NCI-H524 treated with DMSO at 0.1 percent for 48 hours (cell line): ENCODE results near the gene COL4A5.
A peak's percentile ranks its signal among the peaks of the same experiment; 100 is the strongest.

ENCODE experiments used
- DNase-seq: peaks from one replicate; lab custom pipeline; 2025; lab: John Stamatoyannopoulos, UW

The COL4A5 gene

DNA sequence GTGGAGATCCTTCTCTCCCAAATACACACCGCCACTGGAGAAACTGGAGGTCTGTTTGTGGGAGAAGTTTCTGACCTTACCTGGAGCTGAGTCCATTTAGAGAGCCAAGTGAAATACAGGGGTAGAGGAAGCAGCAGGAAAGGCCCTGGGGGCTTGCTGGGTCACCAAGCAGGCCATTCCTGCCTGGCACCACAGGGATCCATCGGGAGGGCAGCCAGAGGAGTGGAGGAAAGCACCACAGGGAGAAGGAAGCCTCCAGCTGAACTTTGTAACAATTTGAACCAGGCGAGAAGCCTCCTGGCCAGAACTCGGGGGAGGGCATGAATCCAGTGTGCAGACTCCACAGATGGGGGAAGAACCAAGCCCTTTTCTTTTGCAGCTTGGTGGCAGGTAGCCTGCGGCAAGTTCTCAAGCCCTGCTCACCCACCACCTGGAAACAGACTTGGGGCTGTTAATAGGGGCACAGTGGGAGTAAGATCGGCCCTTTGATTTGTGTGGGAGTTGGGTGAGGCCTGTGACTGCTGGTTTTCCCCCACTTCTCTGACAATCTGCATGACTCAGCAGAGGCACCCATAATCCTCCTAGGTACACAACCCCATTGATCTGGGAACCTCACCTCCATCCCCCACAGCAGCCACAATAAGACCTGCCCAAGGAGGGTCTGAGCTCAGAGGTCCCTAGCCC is 202.1 kb downstream of the COL4A5 start:
- DNase-seq: no peak

DNA sequence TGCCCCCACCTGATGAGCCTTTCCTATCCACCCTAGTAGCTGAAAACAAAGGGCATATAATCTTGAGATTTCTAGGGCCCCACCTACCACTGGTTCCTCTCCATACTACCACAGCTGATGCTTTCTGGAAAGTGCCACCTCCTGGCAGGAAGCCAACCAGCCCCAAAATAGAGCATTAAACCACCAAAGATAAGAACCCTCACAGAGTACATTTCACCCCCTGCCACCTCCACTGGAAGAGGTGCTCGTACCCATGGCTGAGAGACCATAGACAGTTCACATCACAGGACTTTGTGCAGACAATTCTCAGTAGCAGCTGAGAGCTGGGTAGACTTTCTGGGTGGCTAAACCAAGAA is 202.6 kb downstream of the COL4A5 start:
- DNase-seq: no peak

DNA sequence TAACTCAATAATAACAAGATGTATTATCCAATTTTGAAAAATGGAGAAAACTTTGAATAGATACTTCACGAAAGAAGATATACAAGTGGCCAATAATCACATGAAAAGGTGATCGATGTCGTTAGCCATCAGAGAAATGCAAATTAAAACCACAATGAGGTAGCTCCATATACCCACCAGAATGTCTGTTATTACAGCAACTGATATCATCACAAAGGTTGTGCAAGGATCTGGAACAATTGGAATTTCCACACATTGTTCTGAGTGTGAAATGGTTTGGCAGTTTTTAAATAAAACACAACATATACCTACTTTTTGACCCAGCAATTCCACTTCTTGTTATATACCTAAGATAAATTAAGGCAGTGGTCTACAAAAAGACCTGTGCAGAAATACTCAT is 225.1 kb downstream of the COL4A5 start:
- no peak for DNase-seq

DNA sequence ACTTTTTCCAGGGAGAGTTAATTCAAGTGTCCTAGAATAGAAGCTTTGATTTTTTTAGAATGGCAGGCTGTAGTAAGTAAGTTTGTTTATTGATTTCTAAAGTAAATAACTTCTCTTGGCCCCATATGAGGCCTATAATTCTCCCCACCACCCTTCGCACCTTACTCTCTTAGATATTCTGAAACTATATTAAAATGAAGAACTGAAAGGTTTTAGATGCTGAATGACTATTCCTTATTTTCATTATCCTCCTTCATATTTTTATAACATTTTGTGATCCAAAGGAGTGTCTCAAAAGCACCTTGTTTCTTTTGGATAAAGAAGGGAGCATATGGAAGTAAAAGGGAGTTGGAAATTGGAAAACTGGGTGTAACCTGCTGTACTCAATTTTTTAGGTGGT is 226.5 kb downstream of the COL4A5 start:
- DNase-seq: no peak

DNA sequence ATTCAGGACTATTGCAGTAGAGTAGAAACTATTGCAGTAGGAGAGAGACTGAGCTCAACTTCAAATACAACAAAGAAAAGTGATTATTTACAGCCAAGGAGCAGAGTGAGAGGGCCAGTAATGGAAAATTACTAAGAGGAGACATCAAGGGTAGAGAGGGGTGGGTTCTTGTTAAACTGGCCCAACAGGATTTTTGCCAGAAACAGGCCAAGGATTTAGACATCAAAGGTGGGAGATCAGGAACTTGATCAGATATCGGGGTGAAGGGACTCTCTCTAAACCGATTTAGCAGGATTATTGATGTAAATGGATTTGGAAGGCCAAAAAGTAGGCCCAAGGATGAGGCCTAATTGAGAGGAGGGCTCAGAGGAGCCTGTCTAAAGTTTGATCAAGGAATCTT is 231.9 kb downstream of the COL4A5 start:
- no peak for DNase-seq

DNA sequence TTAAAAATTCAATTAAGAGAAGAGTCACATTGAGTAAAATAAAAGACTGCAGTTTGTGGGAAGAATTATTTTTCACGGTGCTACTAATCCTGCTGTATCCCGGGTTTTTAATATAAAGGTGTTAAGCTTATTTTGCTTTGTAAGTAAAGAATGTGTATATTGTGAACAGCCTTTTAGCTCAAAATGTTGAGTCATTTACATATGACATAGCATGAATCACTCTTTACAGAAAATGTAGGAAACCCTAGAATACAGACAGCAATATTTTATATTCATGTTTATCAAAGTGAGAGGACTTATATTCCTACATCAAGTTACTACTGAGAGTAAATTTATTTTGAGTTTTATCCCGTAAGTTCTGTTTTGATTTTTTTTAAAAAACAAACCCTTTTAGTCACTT is 257.1 kb downstream of the COL4A5 start:
- no peak for DNase-seq

DNA sequence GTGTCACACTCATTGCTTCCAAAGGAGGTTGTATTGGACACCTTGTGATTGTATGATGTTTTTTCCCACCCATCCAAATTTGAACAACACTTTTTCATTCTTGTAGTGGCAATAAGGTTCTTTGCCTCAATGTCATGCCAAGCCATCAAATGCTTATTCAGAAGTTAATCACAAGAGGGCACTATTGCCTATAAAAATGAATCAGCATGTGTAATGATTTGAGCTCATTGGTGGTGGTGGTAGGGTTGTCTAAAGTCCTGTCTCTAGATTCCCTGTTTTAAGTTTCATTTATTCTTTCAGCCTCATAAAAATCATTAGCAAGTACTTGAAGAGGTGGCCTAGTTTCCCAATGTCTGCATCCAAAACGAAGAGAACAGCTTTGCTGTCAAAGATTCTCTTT is 259.7 kb downstream of the COL4A5 start:
- no peak for DNase-seq

DNA sequence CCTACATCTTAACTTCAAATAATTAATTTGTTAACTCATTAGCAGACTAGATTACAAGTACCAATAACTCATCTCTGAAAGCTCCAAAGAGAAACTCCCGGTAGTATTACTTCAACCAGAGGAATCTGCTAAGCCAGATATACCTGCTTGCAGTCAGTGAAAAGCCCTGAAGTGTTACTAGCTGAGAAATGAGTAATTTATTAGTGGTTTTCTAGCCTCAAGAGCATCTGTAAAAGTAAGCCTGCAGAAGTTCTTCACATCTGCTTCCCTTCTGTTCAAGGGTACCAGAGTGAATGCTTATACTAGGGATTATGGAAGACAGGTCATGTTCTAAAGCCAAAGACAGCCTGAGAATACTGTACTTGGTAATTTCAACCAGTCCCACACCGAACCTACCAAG is 262.0 kb downstream of the COL4A5 start:
- peak; percentile 5 for DNase-seq

DNA sequence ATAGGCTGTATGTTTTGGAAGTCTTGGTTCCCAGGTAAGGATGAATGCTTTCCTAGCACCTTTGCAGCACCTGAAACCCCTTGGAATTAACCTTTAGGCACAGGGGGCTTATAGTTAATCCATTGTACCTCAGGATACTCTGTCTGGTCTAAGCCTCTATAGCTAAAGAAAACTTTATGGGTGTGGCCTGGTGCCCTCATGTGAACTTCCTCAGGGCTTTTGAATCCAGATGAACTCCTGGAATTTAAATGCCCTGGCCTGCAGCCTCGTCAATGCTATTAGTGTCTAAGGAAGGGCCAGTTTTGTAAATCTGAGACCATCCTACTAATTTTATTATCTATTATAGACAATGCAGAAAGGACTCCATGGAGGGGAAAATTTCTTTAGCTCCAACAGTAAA is 262.9 kb downstream of the COL4A5 start:
- DNase-seq: no peak

DNA sequence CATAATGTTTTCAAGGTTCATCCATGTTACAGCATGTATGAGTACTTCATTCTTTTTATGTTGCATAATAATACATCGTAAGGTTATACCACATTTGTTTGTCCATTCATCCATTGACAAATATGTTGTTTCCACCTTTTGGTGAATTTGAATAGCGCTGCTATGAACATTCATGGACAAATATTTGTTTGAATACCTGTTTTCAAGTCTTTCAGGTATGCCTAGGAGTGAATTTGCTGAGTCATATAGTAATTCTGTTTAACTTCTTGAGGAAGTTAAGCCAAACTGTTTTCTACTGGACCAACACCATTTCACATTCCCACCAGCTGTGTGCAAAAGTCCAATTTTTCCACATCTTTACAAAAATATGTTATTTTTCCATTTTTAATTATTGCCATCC is 265.2 kb downstream of the COL4A5 start:
- DNase-seq: no peak

DNA sequence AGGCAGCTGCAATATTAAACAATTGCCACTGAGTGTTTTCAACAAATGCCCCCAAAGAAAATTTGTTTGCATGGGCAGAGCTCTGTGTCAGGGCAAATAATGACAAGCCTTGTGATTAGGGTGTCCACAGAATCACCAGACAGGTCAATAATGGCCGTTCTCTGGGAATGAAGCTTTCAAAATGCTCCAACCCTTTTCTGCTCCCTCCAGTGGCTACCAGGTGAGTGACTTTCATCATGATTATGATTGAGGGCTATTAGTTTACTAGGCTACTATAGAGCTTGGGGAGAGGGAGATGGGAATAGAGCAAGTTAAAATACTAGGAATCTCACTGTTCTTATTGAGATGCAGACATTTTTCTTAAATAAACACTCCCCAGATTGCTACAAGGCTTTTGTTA is 273.2 kb downstream of the COL4A5 start:
- no peak for DNase-seq

DNA sequence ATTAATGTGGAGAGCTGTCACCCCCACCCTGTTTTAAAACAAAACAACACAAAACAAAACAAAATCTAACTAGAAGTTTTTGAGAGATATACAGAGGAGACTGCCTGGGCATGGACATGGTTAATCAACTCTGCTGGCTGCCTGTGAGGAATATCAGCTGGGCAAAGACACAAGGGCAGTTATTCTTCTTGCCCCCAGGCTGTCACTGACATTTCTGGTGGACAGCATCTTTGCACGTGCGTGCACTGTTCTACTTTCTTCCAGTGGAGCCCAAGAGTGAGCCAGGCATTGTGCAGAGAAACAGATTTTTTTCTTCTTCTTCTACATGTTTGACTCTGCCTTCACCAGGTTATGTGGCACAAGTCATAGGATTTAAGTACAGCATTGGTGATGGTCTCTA is 282.9 kb downstream of the COL4A5 start:
- DNase-seq: no peak

DNA sequence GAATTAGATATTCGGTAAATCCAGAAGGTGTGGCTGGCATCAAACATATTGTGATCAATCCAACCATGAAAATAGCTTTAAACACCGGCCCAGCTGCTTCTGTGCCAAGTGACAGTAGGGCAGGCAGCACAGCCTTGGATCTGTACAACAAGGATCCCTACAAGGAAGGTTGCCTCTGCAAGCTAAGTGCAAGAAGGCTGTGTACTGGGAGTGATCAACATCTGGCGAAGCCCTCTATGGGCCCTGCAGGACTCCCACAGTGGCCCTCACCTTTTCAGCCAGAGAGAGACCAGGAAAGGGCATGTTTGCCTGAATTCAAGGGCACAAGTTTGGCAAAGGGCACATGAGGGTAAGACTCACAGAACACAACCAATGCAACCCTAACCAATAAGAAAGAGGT is 287.1 kb downstream of the COL4A5 start:
- DNase-seq: no peak

DNA sequence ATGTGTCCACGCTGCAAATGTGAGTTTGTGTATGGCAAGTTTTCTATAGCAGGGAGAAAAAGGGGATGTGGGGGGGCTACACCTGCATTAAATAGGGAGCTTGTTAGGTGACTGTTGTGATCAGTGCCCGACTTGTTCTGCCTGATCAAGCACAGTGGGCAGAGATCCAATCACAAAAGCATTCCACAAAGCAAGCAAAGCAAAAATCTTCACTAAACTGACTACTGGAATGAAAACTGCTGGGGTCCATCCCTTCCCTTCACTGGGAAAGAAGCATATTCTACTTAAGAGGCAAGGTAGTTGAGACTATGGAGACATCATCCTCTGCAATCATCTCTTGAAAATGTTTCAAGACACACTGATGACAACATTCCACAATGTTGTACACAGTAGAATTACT is 291.5 kb downstream of the COL4A5 start:
- DNase-seq: no peak

DNA sequence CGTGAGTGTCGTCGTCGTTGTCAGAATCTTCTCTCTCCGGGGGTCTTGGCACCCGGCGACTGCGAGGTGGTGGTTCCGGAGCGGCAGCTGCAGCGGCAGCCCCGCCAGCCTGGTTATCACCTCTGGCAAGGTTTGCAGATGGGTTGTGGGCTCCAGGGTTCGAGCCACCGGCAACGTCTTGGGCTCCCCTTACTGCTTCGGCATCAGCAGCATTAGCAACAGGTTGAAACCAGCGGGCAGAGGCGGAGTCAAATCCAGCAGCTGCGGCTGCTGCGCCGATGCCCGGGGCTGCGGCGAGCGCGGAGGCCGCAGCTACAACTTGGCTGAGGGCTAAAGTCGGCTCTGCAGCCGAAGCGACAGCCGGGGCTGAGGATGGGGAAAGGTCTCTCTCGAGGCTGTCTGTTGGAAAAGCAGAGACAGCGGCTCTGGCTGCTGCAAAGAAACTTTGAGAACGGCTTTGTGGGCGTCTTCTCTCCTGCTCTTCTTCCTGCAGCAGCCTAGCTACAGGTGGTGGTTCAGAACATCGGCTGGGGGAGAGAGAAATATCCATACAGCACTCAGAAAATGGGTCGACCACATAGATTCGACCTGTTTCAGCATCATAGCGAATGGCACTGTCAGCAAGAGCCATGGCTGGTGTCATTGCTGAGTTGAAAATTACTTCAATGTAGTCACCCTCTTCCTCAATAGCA is 293.1 kb downstream of the COL4A5 start:
- DNase-seq: no peak

DNA sequence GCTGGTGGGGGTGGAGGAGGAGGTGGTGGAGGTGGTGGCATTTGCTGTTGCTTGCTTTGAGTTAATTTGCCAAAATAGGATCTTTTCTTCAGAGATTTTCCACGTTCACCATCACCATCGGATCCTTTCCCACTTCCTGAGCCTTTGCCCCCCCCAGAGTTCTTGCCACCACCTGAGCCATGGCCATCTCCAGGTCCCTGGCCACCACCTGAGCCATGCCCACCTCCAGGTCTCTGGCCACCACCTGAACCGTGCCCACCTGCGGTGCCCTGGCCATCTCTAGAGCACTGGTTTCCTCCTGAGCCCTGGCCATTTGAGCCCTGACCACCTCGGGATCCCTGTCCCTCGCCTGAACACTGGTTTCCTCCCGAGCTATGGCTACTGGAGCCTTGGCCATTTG is 294.8 kb downstream of the COL4A5 start:
- DNase-seq: no peak

DNA sequence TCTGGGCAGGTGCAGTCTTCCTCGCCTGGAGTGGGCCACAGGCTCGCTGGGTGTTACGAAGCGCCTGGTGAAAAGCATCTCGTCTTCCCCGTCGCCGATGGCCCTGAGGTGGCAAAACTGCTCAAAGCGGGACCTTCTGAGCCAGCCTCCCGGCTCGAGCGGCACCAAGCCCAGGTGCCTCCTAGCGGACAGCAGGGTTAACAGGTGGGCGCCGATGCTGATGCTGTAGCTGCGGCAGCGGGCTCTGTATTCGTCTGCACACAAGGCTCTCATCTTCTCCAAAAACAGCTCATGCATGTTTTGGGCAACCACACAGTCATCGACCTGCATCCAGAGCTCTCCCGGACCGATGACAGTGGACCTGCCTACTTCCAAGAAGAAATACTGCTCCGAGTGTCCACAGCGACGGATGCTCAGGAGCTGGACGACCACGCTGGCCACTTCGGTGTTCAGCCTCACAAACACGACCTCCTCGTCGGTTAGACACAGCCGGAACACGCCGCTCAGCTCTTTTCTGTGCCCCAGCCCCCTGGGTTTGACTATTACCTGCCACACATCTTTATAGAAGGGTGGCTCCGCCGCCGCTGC is 295.5 kb downstream of the COL4A5 start:
- DNase-seq: peak; percentile 16

DNA sequence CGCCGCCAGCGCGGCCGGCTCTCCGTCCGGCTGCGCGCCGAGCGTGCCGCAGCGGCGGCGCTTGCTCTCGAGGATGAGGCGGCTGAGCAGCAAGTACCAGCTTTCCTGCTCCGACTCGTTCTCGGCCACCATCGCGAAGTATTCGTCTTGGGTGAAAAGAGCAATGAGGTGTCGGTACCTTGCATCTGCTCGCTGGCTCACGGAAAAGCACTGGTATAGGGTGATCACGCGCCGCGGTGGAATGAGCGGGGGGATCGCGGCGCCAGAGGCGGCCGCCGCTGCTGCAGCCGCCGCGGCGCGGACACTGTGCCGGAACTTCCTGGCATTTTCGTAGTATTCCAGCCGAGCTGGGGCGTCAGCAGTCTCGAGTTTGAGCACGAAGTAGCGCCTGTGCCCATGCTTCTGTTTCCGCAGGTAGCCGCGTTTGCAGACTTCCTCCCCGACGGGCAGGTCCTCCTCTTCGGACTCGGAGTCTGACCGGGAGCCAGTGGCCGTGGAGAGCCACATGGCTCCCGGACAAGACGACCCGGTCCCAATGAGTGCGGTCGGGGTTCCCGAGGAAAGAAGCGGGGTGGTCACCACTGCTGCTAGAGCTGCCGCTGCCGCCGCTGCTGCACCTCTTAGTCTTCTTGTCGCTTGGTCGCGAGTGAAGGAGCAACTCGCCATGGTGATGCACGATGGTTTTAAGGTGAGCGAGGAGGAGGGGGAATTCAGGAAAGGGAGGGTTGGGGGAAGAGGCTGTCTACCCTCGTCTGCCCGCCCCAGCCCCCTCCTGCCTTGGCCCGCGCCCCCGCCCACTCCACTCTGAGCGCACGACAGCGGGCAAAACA is 296.3 kb downstream of the COL4A5 start:
- no peak for DNase-seq

DNA sequence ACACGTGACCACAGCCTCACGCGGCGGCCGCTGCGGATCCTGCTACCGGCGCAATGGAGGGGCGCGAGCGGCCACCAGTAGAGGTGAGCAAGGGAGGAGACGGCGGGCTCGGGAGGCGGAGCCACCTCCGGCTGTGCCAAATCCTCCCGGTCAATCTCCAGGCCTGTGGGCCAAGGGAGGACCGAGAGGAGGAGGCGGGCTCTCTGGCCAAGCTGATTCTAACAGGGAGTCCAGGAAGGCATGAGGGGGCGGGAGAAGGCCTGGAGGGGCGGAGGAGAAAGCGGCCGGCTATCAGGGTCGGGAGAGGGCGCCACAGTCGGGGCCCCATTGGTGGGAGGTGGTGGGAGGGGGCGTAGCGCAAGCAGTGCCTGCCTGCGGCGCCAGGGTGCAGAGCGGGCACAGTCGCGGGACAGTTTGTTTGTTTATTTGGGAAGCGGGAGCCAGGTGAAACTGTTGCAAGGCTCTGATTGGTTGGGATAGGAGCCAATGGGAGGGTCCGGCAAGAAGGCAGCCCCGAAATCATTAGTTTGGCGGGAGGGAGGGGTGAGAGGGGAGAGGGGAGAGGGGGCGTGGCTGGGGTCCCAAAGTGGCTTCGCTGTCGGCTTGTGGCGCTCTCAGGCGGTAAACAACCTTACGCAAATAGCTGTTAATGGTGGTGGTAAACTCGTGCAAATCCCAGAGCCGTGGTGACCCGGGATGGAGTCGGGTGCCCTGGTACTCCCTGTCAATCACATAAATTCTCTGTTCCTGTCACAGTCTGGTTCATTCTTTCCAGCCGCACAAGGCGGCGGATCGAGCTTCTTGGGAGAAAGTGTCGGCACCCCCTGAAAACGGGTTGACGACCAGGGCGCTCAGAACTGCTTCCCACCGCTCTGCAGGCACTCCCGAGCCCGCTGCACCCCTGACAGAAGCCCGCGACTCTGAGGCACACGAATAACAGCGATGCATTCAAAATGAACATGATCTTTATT is 297.2 kb downstream of the COL4A5 start, which contains the start of gene IRS4:
IRS4 (minus strand) TSS at position 55 of the 971 bp plus-strand sequence.
- peak; percentile 46 for DNase-seq

DNA sequence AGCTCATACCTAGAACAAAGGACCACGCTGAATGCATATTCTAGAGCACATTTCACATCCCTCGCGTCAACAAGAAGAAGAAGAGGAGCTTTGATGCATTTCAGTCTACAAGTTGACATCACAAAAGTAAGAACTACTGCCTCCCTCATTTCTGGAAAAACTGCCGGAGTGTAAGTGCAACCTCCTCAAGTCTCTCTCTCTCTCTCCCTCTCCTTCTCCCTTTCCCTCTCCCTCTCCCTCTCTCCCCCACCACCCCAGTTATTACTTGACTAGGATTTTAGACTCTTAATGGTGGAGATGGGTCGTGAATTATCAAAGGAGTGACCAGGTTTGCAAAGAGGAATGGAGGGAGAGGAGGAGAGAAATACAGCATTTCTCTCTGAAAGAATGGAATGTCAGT is 298.1 kb downstream of the COL4A5 start:
- DNase-seq: no peak

DNA sequence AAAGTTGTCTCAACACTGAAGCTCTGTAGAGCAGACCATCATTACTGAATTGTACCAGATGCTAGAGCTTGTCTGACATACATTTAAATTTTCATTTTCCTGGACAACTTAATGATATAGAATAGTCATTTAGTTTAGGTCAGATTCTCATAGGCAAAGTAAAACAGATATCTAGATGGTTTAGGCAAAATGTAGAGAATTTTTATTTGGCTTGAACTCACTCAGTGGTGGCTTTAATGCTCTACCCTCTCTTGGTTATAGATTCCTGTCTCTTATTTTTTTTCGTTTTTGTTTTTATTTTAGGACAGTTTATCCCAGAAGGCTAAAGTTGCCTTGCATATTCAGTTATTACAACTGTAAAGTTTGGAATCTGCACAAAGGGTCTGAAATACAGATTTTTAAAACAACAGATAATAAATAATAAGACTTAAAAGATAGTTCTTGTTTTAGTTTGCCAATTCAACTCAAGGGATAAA is 300.7 kb downstream of the COL4A5 start:
- no peak for DNase-seq
